RCC 7860 (cell line): ENCODE data around the gene EZH1.
A peak's percentile ranks its signal among the peaks of the same experiment; 100 is the strongest.
"Not testable (repeated sequence)": the region's sequence is repeated elsewhere in the genome, so short reads cannot be mapped to it uniquely, and the experiment has no call there.

Experiments
- DNase-seq: peaks from one replicate; pipeline ENCODE4 v3.0.0-alpha.2; 2015; ENCODE audit warnings: low spot score
- FAIRE-seq: peaks from 2 replicates; lab custom pipeline; 2012; peaks lifted over from hg19 to GRCh38; lab: Jason Lieb, UNC

The EZH1 gene

GRCh38 chr17:42673266-42673884 lies 71.5 kb downstream of the EZH1 start:
- DNase-seq (no peak), FAIRE-seq (no peak)

GRCh38 chr17:42672038-42672437 lies 72.8 kb downstream of the EZH1 start:
- FAIRE-seq (no peak), DNase-seq (no peak)

GRCh38 chr17:42670789-42671657 lies 73.8 kb downstream of the EZH1 start:
- DNase-seq (no peak), FAIRE-seq (no peak)

- FAIRE-seq (no peak), DNase-seq (no peak)
Measured at GRCh38 chr17:42669977-42670788, 74.7 kb downstream of the EZH1 start.

GRCh38 chr17:42669705-42669976 lies 75.2 kb downstream of the EZH1 start:
- DNase-seq (no peak), FAIRE-seq (no peak)

GRCh38 chr17:42667088-42667951 lies 77.5 kb downstream of the EZH1 start:
- DNase-seq (peak; percentile 93), FAIRE-seq (peak; percentile 95)

- not testable (repeated sequence) for FAIRE-seq
Measured at GRCh38 chr17:42666126-42666525, 78.7 kb downstream of the EZH1 start.

GRCh38 chr17:42665581-42666001 lies 79.2 kb downstream of the EZH1 start:
- FAIRE-seq (no peak), DNase-seq (no peak)

More at GRCh38 chr17:42666126-42666525, 78.7 kb downstream of the EZH1 start:
- not testable (repeated sequence) for DNase-seq

GRCh38 chr17:42660692-42661345 lies 84.0 kb downstream of the EZH1 start:
- FAIRE-seq (peak; percentile 66), DNase-seq (peak; percentile 50)

GRCh38 chr17:42659932-42660274 lies 84.9 kb downstream of the EZH1 start:
- not testable (repeated sequence) for FAIRE-seq, DNase-seq

- FAIRE-seq (no peak), DNase-seq (peak; percentile 80)
Measured at GRCh38 chr17:42659079-42659931, 85.5 kb downstream of the EZH1 start, which contains the start of gene TUBG2. Gene TUBG2, plus strand, starts transcription at chr17:42659284. Its CDS starts 220 bp downstream, at chr17:42659504.

- FAIRE-seq (no peak), DNase-seq (no peak)
Measured at GRCh38 chr17:42657824-42658588, 86.8 kb downstream of the EZH1 start.

- DNase-seq (peak; percentile 17), FAIRE-seq (no peak)
Measured at GRCh38 chr17:42655528-42655927, 89.3 kb downstream of the EZH1 start.

GRCh38 chr17:42653179-42654124 lies 91.4 kb downstream of the EZH1 start:
- DNase-seq (no peak), FAIRE-seq (no peak)

GRCh38 chr17:42651392-42651791 lies 93.4 kb downstream of the EZH1 start:
- DNase-seq (no peak), FAIRE-seq (no peak)
